H1 (cell line): ENCODE measurements around the gene BPIFB2. TPM values are rescaled to one million over a fixed set of nuclear protein-coding genes. Genes with fewer than 3 reads are reported as not detected.

Experiments
- CTCF ChIA-PET: fragments of 300-600 bp; sonication (Branson Sonifier 250); formaldehyde crosslinking; loops from one replicate; lab custom pipeline; 2021; ENCODE audit not compliant: partially characterized antibody; lab: Charles Lee
- POLR2A ChIA-PET: fragments of 300-600 bp; sonication (Branson Sonifier 250); formaldehyde crosslinking; loops from one replicate; lab custom pipeline; 2021; ENCODE audit warnings: inconsistent platforms; ENCODE audit not compliant: partially characterized antibody; lab: Charles Lee
- DNase-seq, 2 experiments: peaks; one replicate each; pipeline versions ENCODE4 v3.0.0 to v3.0.0-alpha.2; 2010 to 2022; ENCODE audit warnings: low spot score in 2 of 2, low read depth in 1 of 2, mixed read lengths in 1 of 2
- FAIRE-seq: peaks from 2 replicates; lab custom pipeline; 2011; peaks lifted over from hg19 to GRCh38; lab: Jason Lieb, UNC
- H2AFZ ChIP-seq: 2 replicates; pipeline ENCODE4 v1.8.1; 2012; ENCODE audit warnings: low read length, inconsistent platforms
- H2AK5ac ChIP-seq: 2 replicates; pipeline ENCODE4 v1.6.1; 2013; ENCODE audit warnings: low read depth, low read length
- H2BK120ac ChIP-seq: replicated peaks from 2 replicates; pipeline ENCODE3; 2013; ENCODE audit warnings: low read depth, low read length, inconsistent platforms
- H2BK12ac ChIP-seq: 2 replicates; pipeline ENCODE4 v1.6.1; 2013; ENCODE audit warnings: low read depth, low read length
- H2BK15ac ChIP-seq: 2 replicates; pipeline ENCODE4 v1.6.1; 2013; ENCODE audit warnings: low read length
- H2BK20ac ChIP-seq: 2 replicates; pipeline ENCODE4 v1.6.1; 2013; ENCODE audit warnings: low read length
- H2BK5ac ChIP-seq: 2 replicates; pipeline ENCODE4 v1.6.1; 2013; ENCODE audit warnings: low read depth, low read length
- H3K14ac ChIP-seq: 2 replicates; pipeline ENCODE4 v1.6.1; 2013; ENCODE audit warnings: inconsistent platforms; ENCODE audit not compliant: insufficient read length
- H3K18ac ChIP-seq: 2 replicates; pipeline ENCODE4 v1.6.1; 2013; ENCODE audit warnings: low read length; ENCODE audit errors: extremely low read depth
- H3K23ac ChIP-seq: 2 replicates; pipeline ENCODE4 v1.6.1; 2013; ENCODE audit warnings: inconsistent platforms; ENCODE audit not compliant: insufficient read length
- H3K23me2 ChIP-seq: 2 replicates; pipeline ENCODE4 v1.6.1; 2013; ENCODE audit warnings: low read depth, low read length
- H3K27ac ChIP-seq: 2 replicates; pipeline ENCODE4 v1.6.1; 2011; ENCODE audit warnings: low read depth, low read length, inconsistent platforms
- H3K27me3 ChIP-seq, 4 experiments: replicated peaks in 1 of 4; 1 replicate in 1 of 4; 2 replicates in 3 of 4; pipeline versions ENCODE4 v1.6.1 to v1.8.1; 2011 to 2013; ENCODE audit warnings: low read length in 3 of 4, mild to moderate bottlenecking in 3 of 4, inconsistent platforms in 2 of 4, mixed read lengths in 2 of 4, moderate library complexity in 1 of 4; ENCODE audit not compliant: control insufficient read depth in 3 of 4, insufficient read depth in 3 of 4; ENCODE audit errors: extremely low read depth in 1 of 4
- H3K36me3 ChIP-seq, 4 experiments: 2 replicates each; pipeline versions ENCODE4 v1.6.1 to v1.8.1; 2011 to 2013; ENCODE audit warnings: mild to moderate bottlenecking in 4 of 4, low read length in 3 of 4, moderate library complexity in 2 of 4, control low read depth in 1 of 4, inconsistent platforms in 1 of 4; ENCODE audit not compliant: insufficient read depth in 4 of 4, control insufficient read depth in 2 of 4
- H3K4ac ChIP-seq: replicated peaks from 2 replicates; pipeline ENCODE3; 2013; ENCODE audit warnings: low read length, low read depth, mixed read lengths, inconsistent platforms; ENCODE audit not compliant: insufficient read length
- H3K4me1 ChIP-seq, 4 experiments: replicated peaks in 1 of 4; 1 replicate in 1 of 4; 2 replicates in 3 of 4; pipeline versions ENCODE4 v1.6.1 to v1.8.1; 2011 to 2013; ENCODE audit warnings: low read length in 3 of 4, inconsistent platforms in 2 of 4, mixed read lengths in 1 of 4; ENCODE audit not compliant: insufficient read depth in 4 of 4, control insufficient read depth in 3 of 4
- H3K4me2 ChIP-seq, 2 experiments: 2 replicates each; pipeline versions ENCODE4 v1.6.1 to v1.8.1; 2011 to 2013; ENCODE audit warnings: low read depth in 2 of 2, low read length in 2 of 2, control low read depth in 1 of 2, inconsistent platforms in 1 of 2, mild to moderate bottlenecking in 1 of 2; ENCODE audit not compliant: insufficient read depth in 1 of 2
- H3K4me3 ChIP-seq, 4 experiments: fragments of 200-600, 300-600 bp in 1 of 4; sonication (generic), shearing (Covaris generic), sonication (Bioruptor Twin) in 1 of 4; 2 replicates each; pipeline versions ENCODE4 v1.5.1 to v1.8.1; 2011 to 2016; ENCODE audit warnings: low read length in 4 of 4, low read depth in 3 of 4, control low read depth in 2 of 4, inconsistent platforms in 2 of 4, mild to moderate bottlenecking in 2 of 4, mixed read lengths in 1 of 4, moderate library complexity in 1 of 4; ENCODE audit not compliant: insufficient read depth in 2 of 4; ENCODE audit errors: extremely low read depth in 1 of 4
- H3K56ac ChIP-seq: replicated peaks from 2 replicates; pipeline ENCODE3; 2013; ENCODE audit warnings: low read depth, mild to moderate bottlenecking, mixed read lengths, low read length, inconsistent platforms; ENCODE audit not compliant: insufficient read length
- H3K79me1 ChIP-seq: 2 replicates; pipeline ENCODE4 v1.6.1; 2013; ENCODE audit warnings: low read depth, low read length, control low read depth
- H3K79me2 ChIP-seq, 2 experiments: 2 replicates each; pipeline versions ENCODE4 v1.6.1 to v1.8.1; 2012 to 2013; ENCODE audit warnings: low read length in 2 of 2, mild to moderate bottlenecking in 2 of 2, inconsistent platforms in 1 of 2; ENCODE audit not compliant: insufficient read depth in 2 of 2, control insufficient read depth in 1 of 2
- H3K9ac ChIP-seq, 4 experiments: replicated peaks in 1 of 4; 1 replicate in 1 of 4; 2 replicates in 3 of 4; pipeline versions ENCODE4 v1.6.1 to v1.8.1; 2011 to 2013; ENCODE audit warnings: low read depth in 3 of 4, low read length in 3 of 4, control low read depth in 2 of 4, mild to moderate bottlenecking in 2 of 4, moderate library complexity in 2 of 4, inconsistent platforms in 1 of 4; ENCODE audit errors: extremely low read depth in 1 of 4
- H3K9me3 ChIP-seq, 2 experiments: 2 replicates each; pipeline versions ENCODE4 v1.6.1 to v1.8.1; 2012 to 2013; ENCODE audit warnings: mild to moderate bottlenecking in 2 of 2, moderate library complexity in 2 of 2, control low read depth in 1 of 2, inconsistent platforms in 1 of 2, low read depth in 1 of 2, low read length in 1 of 2, mixed read lengths in 1 of 2; ENCODE audit not compliant: insufficient read depth in 2 of 2
- H4K20me1 ChIP-seq, 2 experiments: replicated peaks in 1 of 2; 2 replicates each; pipeline versions ENCODE3 to v1.8.1; 2011 to 2013; ENCODE audit warnings: inconsistent platforms in 2 of 2, low read length in 2 of 2, mild to moderate bottlenecking in 1 of 2; ENCODE audit not compliant: insufficient read depth in 2 of 2, control insufficient read depth in 1 of 2
- H4K5ac ChIP-seq: 2 replicates; pipeline ENCODE4 v1.6.1; 2013; ENCODE audit warnings: low read length, low read depth, mixed read lengths, inconsistent platforms; ENCODE audit not compliant: insufficient read length
- H4K8ac ChIP-seq: 2 replicates; pipeline ENCODE4 v1.8.0; 2013; ENCODE audit warnings: mild to moderate bottlenecking, moderate library complexity, low read length, inconsistent platforms; ENCODE audit not compliant: insufficient read depth; ENCODE audit errors: extremely low read depth
- H4K91ac ChIP-seq: replicated peaks from 2 replicates; pipeline ENCODE3; 2013; ENCODE audit warnings: low read length, mixed read lengths, inconsistent platforms; ENCODE audit not compliant: insufficient read length
- CBX8 ChIP-seq: fragments of 300-800, 300-1000 bp; sonication (generic); IDR thresholded peaks from 2 replicates; pipeline ENCODE4 v1.7.1; 2016; ENCODE audit warnings: low read depth, low read length, borderline replicate concordance
- EGR1 ChIP-seq: IDR thresholded peaks from 2 replicates; pipeline ENCODE4 v1.6.1; 2011; ENCODE audit warnings: low read depth, low read length, borderline replicate concordance
- KDM1A ChIP-seq: fragments of 200-600, 300-600 bp; sonication (generic); IDR thresholded peaks from 2 replicates; pipeline ENCODE4 v1.7.1; 2016; ENCODE audit warnings: mild to moderate bottlenecking, low read length, borderline replicate concordance
- NANOG ChIP-seq: IDR thresholded peaks from 2 replicates; pipeline ENCODE4 v1.6.1; 2011; ENCODE audit warnings: low read length, low read depth, mild to moderate bottlenecking, inconsistent platforms; ENCODE audit not compliant: insufficient read depth, poor library complexity, severe bottlenecking
- RNF2 ChIP-seq: fragments of 200-900, 300-1000 bp; sonication (generic); IDR thresholded peaks from 2 replicates; pipeline ENCODE4 v1.7.1; 2016; ENCODE audit warnings: borderline replicate concordance, low read depth, mild to moderate bottlenecking, antibody characterized with exemption, low read length; ENCODE audit not compliant: poor library complexity, severe bottlenecking; ENCODE audit errors: missing control alignments
- SIRT6 ChIP-seq: IDR thresholded peaks from one replicate; pipeline ENCODE4 v1.7.1; 2012; ENCODE audit warnings: low read length, inconsistent platforms
- WGBS, 2 experiments: shearing (Covaris generic) in 1 of 2; methylation state at CpG; one replicate each; pipeline versions ENCODE4 v1.1.6 to v1.1.7; 2013 to 2015; ENCODE audit warnings: low lambda C conversion rate in 2 of 2, mixed read lengths in 2 of 2, inconsistent platforms in 1 of 2, low coverage in 1 of 2, missing lambda C conversion rate in 1 of 2; ENCODE audit not compliant: insufficient replicate concordance in 2 of 2, insufficient coverage in 1 of 2, insufficient read length in 1 of 2; ENCODE audit errors: extremely low coverage in 1 of 2, missing lambda C conversion rate in 1 of 2; 5-methylcytosine and 5-hydroxymethylcytosine counted together
- polyA plus RNA-seq, 7 experiments: library from polyadenylated mRNA; depleted of rRNA in 3 of 7; stranded (reverse) in 5 of 7; unstranded in 2 of 7; fragments of >200 nt in 5 of 7; fragments of 200-250 nt in 2 of 7; gene quantifications; 1 replicate in 5 of 7; 2 replicates in 1 of 7; 4 replicates in 1 of 7; pipeline versions ENCODE4 v1.2.1 to v1.2.3, GENCODE V29; 2011 to 2013; ENCODE audit warnings: missing spikeins in 2 of 7, mixed read lengths in 2 of 7
- total RNA-seq: library from RNA; stranded (reverse); fragmentation: NEBNext Ultra II Directional; extraction: Animal tissue kit (Norgen Biotek cat#: 25700); gene quantifications from 2 replicates; pipeline ENCODE4 v1.2.1, GENCODE V29; 2021

Gene BPIFB2
- total and polyA plus RNA-seq, 2 of the 8 experiments (the other 6 are each of a cell fraction or from before 2014, with no cell fraction given): not detected

- Histone ChIP-seq H2BK20ac (peak overlapping the region; percentile 83), H3K14ac (no peak overlapping the region), H3K56ac (no peak overlapping the region), H2AFZ (no peak overlapping the region), H4K8ac (no peak overlapping the region), H3K4me2 (no peak overlapping the region), H2BK120ac (peak overlapping the region; percentile 94), H4K91ac (peak overlapping the region; percentile 92), H3K27me3 (0 out of 7 replicates have a peak, but pooled peaks cover 0 to 2% (median 0%) of the 10 kb centered on the region in 4 experiments), H2BK5ac (peak overlapping the region; percentile 54; the same call in 1 of the 2 replicates), H3K9me3 (peaks cover 4 to 16% of the 10 kb centered on the region in 2 experiments; a peak in 3 of 4 replicates), H3K4me3 (no peak overlapping the region; a peak in 1 of 8 replicates), H4K5ac (no peak overlapping the region), H3K18ac (peak overlapping the region; percentile 73), H2BK15ac (peak overlapping the region; percentile 22; the same call in 1 of the 2 replicates), H3K23ac (no peak overlapping the region), H3K23me2 (no peaks in the 10 kb centered on the region), H3K9ac (no peak overlapping the region; a peak in 1 of 7 replicates), H3K27ac (no peak overlapping the region), H3K79me2 (no peaks in the 10 kb centered on the region), H3K4me1 (peaks cover 10 to 25% (median 16%) of the 10 kb centered on the region in 4 experiments), H3K36me3 (no peaks in the 10 kb centered on the region), H3K4ac (peak overlapping the region; percentile 47), H3K79me1 (no peaks in the 10 kb centered on the region; the same call in 1 of the 2 replicates), H4K20me1 (no peaks in the 10 kb centered on the region), H2BK12ac (peak overlapping the region; percentile 86; the same call in 1 of the 2 replicates)
- 85% methylated on average over 10 of the region's 10 CpGs; no CpG with 5 or more reads in 1 of the 2 experiments for WGBS, 2 experiments
- FAIRE-seq: no peak
- CTCF ChIA-PET: interaction anchor here (0.6 to 2.5 kb wide), 10 partner anchors 7 to 123 kb away, joined by 3 to 8 read pairs (median 4); partner anchors contain the start of gene SUN5
- peak in 1 of 2 experiments; percentile 47 for DNase-seq
- POLR2A ChIA-PET: no interaction called here
- TF ChIP-seq KDM1A (peak; percentile 74), CBX8 (no peak), RNF2 (no peak), EGR1 (no peak), NANOG (no peak), SIRT6 (no peak)
- TF ChIP-seq, all 59 proteins: peak for 1
- H2AK5ac ChIP-seq: peak overlapping the region; percentile 20; the same call in 1 of the 2 replicates
Observed at GRCh38 chr20:32973077-32973717, 34.3 kb upstream of the BPIFB2 start.
